Mucosa of stomach (tissue), 1 donor: ENCODE results near the gene DNAJB5.

Source experiments
- H3K27me3 ChIP-seq: one replicate; pipeline ENCODE4 v1.7.0; 2013; ENCODE audit warnings: mild to moderate bottlenecking, low read length; ENCODE audit not compliant: control insufficient read depth, insufficient read depth
- H3K36me3 ChIP-seq: one replicate; pipeline ENCODE4 v1.7.0; 2013; ENCODE audit warnings: low read length; ENCODE audit not compliant: control insufficient read depth, insufficient read depth
- H3K4me1 ChIP-seq: one replicate; pipeline ENCODE4 v1.7.0; 2013; ENCODE audit warnings: mild to moderate bottlenecking, low read length; ENCODE audit not compliant: control insufficient read depth, insufficient read depth
- H3K4me3 ChIP-seq: one replicate; pipeline ENCODE4 v1.7.0; 2013; ENCODE audit warnings: low read length
- H3K9ac ChIP-seq: one replicate; pipeline ENCODE4 v1.7.0; 2013; ENCODE audit warnings: mild to moderate bottlenecking, low read length, moderate library complexity
- H3K9me3 ChIP-seq: one replicate; pipeline ENCODE4 v1.7.0; 2013; ENCODE audit warnings: mild to moderate bottlenecking, low read length, moderate library complexity; ENCODE audit not compliant: control insufficient read depth
- donor health status: Pancreatic carcinoma.

Gene DNAJB5

GRCh38 chr9:35044071-35044470 is 54.5 kb downstream of the DNAJB5 start:
- Histone ChIP-seq H3K36me3 (no peaks in the 10 kb centered on the region), H3K4me3 (no peak overlapping the region), H3K9me3 (no peaks in the 10 kb centered on the region), H3K4me1 (no peaks in the 10 kb centered on the region), H3K9ac (no peak overlapping the region), H3K27me3 (no peaks in the 10 kb centered on the region)
